Endothelial cell of umbilical vein (primary cell): Measurements from ENCODE around the gene GMNC. TPM values are rescaled to one million over a fixed set of nuclear protein-coding genes. Genes with fewer than 3 reads are reported as not detected.

Experiments
- BruUV-seq: library from RNA; stranded (reverse); fragments of 400-500 nt; replicated peaks from 2 replicates; lab custom pipeline; 2021; lab: Mats Ljungman, UMichigan
- CTCF ChIA-PET: fragments of 300-600, 350-600 bp; sonication (Branson Sonifier 250); formaldehyde crosslinking; loops from one replicate; lab custom pipeline; 2021; ENCODE audit warnings: antibody characterized with exemption, inconsistent platforms; lab: Charles Lee
- POLR2A ChIA-PET: fragments of 300-600, 350-600 bp; sonication (Branson Sonifier 250); formaldehyde crosslinking; loops from one replicate; lab custom pipeline; 2021; ENCODE audit warnings: antibody characterized with exemption, inconsistent platforms; lab: Charles Lee
- DNase-seq: peaks from one replicate; pipeline ENCODE4 v3.0.0-alpha.2; 2011; ENCODE audit warnings: low read depth, low spot score
- FAIRE-seq: peaks from 2 replicates; lab custom pipeline; 2011; peaks lifted over from hg19 to GRCh38; lab: Jason Lieb, UNC
- H2AFZ ChIP-seq: 2 replicates; pipeline ENCODE4 v1.6.0; 2012; ENCODE audit warnings: low read depth, low read length, control low read depth, inconsistent platforms
- H3K27ac ChIP-seq: 2 replicates; pipeline ENCODE4 v1.5.1; 2011; ENCODE audit warnings: low read depth, mild to moderate bottlenecking, control low read depth, low read length, moderate library complexity; ENCODE audit not compliant: insufficient read depth
- H3K27me3 ChIP-seq, 2 experiments: 2 replicates each; pipeline versions ENCODE4 v1.6.0 to v1.6.1; 2011; ENCODE audit warnings: low read length in 2 of 2, mixed read lengths in 1 of 2; ENCODE audit not compliant: control insufficient read depth in 2 of 2, insufficient read depth in 2 of 2
- H3K36me3 ChIP-seq, 2 experiments: 2 replicates in 1 of 2; 3 replicates in 1 of 2; pipeline ENCODE4 v1.5.1; 2011; ENCODE audit warnings: low read length in 2 of 2, mild to moderate bottlenecking in 1 of 2, moderate library complexity in 1 of 2; ENCODE audit not compliant: control insufficient read depth in 2 of 2, insufficient read depth in 2 of 2; ENCODE audit errors: extremely low read depth in 1 of 2
- H3K4me1 ChIP-seq: 3 replicates; pipeline ENCODE4 v1.5.1; 2011; ENCODE audit warnings: mild to moderate bottlenecking, low read length; ENCODE audit not compliant: control insufficient read depth, insufficient read depth; ENCODE audit errors: extremely low read depth
- H3K4me2 ChIP-seq: 2 replicates; pipeline ENCODE4 v1.6.1; 2011; ENCODE audit warnings: low read length, control low read depth, mixed read lengths; ENCODE audit not compliant: insufficient read depth
- H3K4me3 ChIP-seq, 3 experiments: fragments of 200-600 bp in 1 of 3; sonication (generic), shearing (Covaris generic) in 1 of 3; replicated peaks in 1 of 3; 2 replicates each; pipeline ENCODE4 v1.5.1; 2011 to 2016; ENCODE audit warnings: control low read depth in 3 of 3, low read length in 3 of 3, mild to moderate bottlenecking in 2 of 3, inconsistent platforms in 1 of 3, low read depth in 1 of 3, moderate library complexity in 1 of 3; ENCODE audit not compliant: insufficient read depth in 1 of 3
- H3K79me2 ChIP-seq: 2 replicates; pipeline ENCODE4 v1.6.0; 2012; ENCODE audit warnings: low read length, inconsistent platforms; ENCODE audit not compliant: control insufficient read depth, insufficient read depth
- H3K9ac ChIP-seq: replicated peaks from 2 replicates; pipeline ENCODE3; 2011; ENCODE audit warnings: low read length, control low read depth; ENCODE audit not compliant: insufficient read depth; ENCODE audit errors: extremely low read depth
- H3K9me1 ChIP-seq: replicated peaks from 3 replicates; pipeline ENCODE4 v1.6.0; 2011; ENCODE audit warnings: mild to moderate bottlenecking, low read length; ENCODE audit not compliant: control insufficient read depth, insufficient read depth; ENCODE audit errors: extremely low read depth
- H3K9me3 ChIP-seq: replicated peaks from 2 replicates; pipeline ENCODE4 v1.5.1; 2012; ENCODE audit warnings: low read length, inconsistent platforms; ENCODE audit not compliant: control insufficient read depth, insufficient read depth
- H4K20me1 ChIP-seq: replicated peaks from 2 replicates; pipeline ENCODE3; 2011; ENCODE audit warnings: mild to moderate bottlenecking, low read length; ENCODE audit not compliant: control insufficient read depth, insufficient read depth; ENCODE audit errors: extremely low read depth
- EZH2 ChIP-seq: IDR thresholded peaks from 2 replicates; pipeline ENCODE4 v1.6.1; 2012; ENCODE audit warnings: borderline replicate concordance, low read depth, mild to moderate bottlenecking, moderate library complexity, low read length, inconsistent platforms; ENCODE audit not compliant: severe bottlenecking
- FOS ChIP-seq: IDR thresholded peaks from 2 replicates; pipeline ENCODE4 v1.6.1; 2011; ENCODE audit warnings: mild to moderate bottlenecking, low read length, moderate library complexity, borderline replicate concordance; ENCODE audit not compliant: insufficient read depth
- GATA2 ChIP-seq: IDR thresholded peaks from 2 replicates; pipeline ENCODE4 v1.7.0; 2011; ENCODE audit warnings: low read depth, mild to moderate bottlenecking, moderate library complexity, mixed read lengths, low read length; ENCODE audit not compliant: insufficient read length, insufficient read depth
- JUN ChIP-seq: IDR thresholded peaks from 2 replicates; pipeline ENCODE4 v1.6.1; 2011; ENCODE audit warnings: borderline replicate concordance, low read depth; ENCODE audit not compliant: insufficient read length, insufficient read depth
- MAX ChIP-seq: IDR thresholded peaks from 2 replicates; pipeline ENCODE4 v1.6.1; 2011; ENCODE audit not compliant: insufficient read depth, insufficient read length
- MYC ChIP-seq: IDR thresholded peaks from one replicate; pipeline ENCODE4 v1.6.1; 2011; ENCODE audit warnings: mild to moderate bottlenecking, low read depth, low read length
- POLR2A ChIP-seq: IDR thresholded peaks from 2 replicates; pipeline ENCODE4 v1.6.1; 2012; ENCODE audit warnings: low read depth, mild to moderate bottlenecking, control low read depth, low read length
- POLR2AphosphoS5 ChIP-seq: IDR thresholded peaks from 2 replicates; pipeline ENCODE4 v1.6.1; 2012; ENCODE audit warnings: low read depth, mild to moderate bottlenecking, control low read depth, low read length, moderate library complexity; ENCODE audit not compliant: insufficient read depth
- dilution Hi-C: fragments of 300-500 bp; cut with MboI; formaldehyde crosslinking; loops from one replicate; pipeline ENCODE4 v1.15.0; 2019; ENCODE audit warnings: low sequenced_read_pairs; ENCODE audit not compliant: extremely low pct_ligation_motif_present
- intact Hi-C: fragments of 100-400 bp; cut with micrococcal nuclease; formaldehyde crosslinking; loops from one replicate; pipeline ENCODE4 v1.10.0; 2022
- polyA plus RNA-seq, 4 experiments: library from polyadenylated mRNA; depleted of rRNA in 3 of 4; stranded (reverse) in 3 of 4; unstranded in 1 of 4; fragments of >200 nt; gene quantifications; 2 replicates each; pipeline versions ENCODE4 v1.2.1 to v1.2.3, GENCODE V29; 2011 to 2012; ENCODE audit warnings: missing spikeins in 1 of 4
- total RNA-seq: library from RNA; stranded (reverse); gene quantifications from 2 replicates; pipeline ENCODE4 v1.2.3, GENCODE V29; 2021
- TF ChIP-seq, protein P1 (sequence below), 2 donors: IDR thresholded peaks; 1 replicate in 1 of 2; 2 replicates in 1 of 2; pipeline ENCODE4 v1.5.1; 2011; ENCODE audit warnings: low read length in 2 of 2, mild to moderate bottlenecking in 2 of 2, moderate library complexity in 2 of 2, control low read depth in 1 of 2, inconsistent platforms in 1 of 2, low read depth in 1 of 2; ENCODE audit not compliant: insufficient read depth in 1 of 2; ENCODE audit errors: extremely low read depth in 1 of 2

Gene GMNC
- total and polyA plus RNA-seq, 2 donors (not counting 3 experiments of a cell fraction or from before 2014, with no cell fraction given) = not detected

GRCh38 chr3:190811775-190812480 lies 50.6 kb downstream of the GMNC start:
- TF ChIP-seq JUN = no peak
- TF ChIP-seq, protein P1, sequence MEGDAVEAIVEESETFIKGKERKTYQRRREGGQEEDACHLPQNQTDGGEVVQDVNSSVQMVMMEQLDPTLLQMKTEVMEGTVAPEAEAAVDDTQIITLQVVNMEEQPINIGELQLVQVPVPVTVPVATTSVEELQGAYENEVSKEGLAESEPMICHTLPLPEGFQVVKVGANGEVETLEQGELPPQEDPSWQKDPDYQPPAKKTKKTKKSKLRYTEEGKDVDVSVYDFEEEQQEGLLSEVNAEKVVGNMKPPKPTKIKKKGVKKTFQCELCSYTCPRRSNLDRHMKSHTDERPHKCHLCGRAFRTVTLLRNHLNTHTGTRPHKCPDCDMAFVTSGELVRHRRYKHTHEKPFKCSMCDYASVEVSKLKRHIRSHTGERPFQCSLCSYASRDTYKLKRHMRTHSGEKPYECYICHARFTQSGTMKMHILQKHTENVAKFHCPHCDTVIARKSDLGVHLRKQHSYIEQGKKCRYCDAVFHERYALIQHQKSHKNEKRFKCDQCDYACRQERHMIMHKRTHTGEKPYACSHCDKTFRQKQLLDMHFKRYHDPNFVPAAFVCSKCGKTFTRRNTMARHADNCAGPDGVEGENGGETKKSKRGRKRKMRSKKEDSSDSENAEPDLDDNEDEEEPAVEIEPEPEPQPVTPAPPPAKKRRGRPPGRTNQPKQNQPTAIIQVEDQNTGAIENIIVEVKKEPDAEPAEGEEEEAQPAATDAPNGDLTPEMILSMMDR (IDR thresholded peaks at IDR 0.05; ENCODE audit: extremely low read depth in 1 of 2, insufficient read depth in 1 of 2, low read depth in 1 of 2, low read length in 2 of 2) = peak; percentile 16 to 53
- Histone ChIP-seq H3K79me2 (no peaks in the 10 kb centered on the region), H3K36me3 (no peaks in the 10 kb centered on the region), H3K4me3 (no peak overlapping the region), H3K27ac (no peak overlapping the region), H3K9ac (no peak overlapping the region), H2AFZ (no peak overlapping the region), H3K27me3 (no peaks in the 10 kb centered on the region), H3K4me2 (no peak overlapping the region), H3K4me1 (no peaks in the 10 kb centered on the region), H3K9me3 (no peaks in the 10 kb centered on the region), H4K20me1 (no peaks in the 10 kb centered on the region), H3K9me1 (no peaks in the 10 kb centered on the region)
- ChIA-PET POLR2A (no interaction called here), CTCF (interaction anchor here (0.9 to 3.1 kb wide), 6 partner anchors 20 to 1632 kb away, joined by 3 to 37 read pairs (median 4); no protein-coding TSS in a partner anchor)
- dilution Hi-C loops (no loop called here), intact Hi-C loops (loop anchor here (1.0 to 5.0 kb wide), 3 partner anchors 239 to 1633 kb away; no protein-coding TSS in a partner anchor)
- DNase-seq (peak; percentile 33), FAIRE-seq (peak; percentile 77)
- no TSS peak for BruUV-seq

GRCh38 chr3:190810957-190811356 lies 51.5 kb downstream of the GMNC start:
- BruUV-seq = no TSS peak
- FAIRE-seq (no peak), DNase-seq (no peak)
- Histone ChIP-seq H3K9ac (no peak overlapping the region), H3K9me1 (no peaks in the 10 kb centered on the region), H3K27me3 (no peaks in the 10 kb centered on the region), H3K4me1 (no peaks in the 10 kb centered on the region), H3K27ac (no peak overlapping the region), H3K36me3 (no peaks in the 10 kb centered on the region), H3K4me2 (no peak overlapping the region), H3K4me3 (no peak overlapping the region), H3K79me2 (no peaks in the 10 kb centered on the region), H3K9me3 (no peaks in the 10 kb centered on the region), H4K20me1 (no peaks in the 10 kb centered on the region), H2AFZ (no peak overlapping the region)
- POLR2A ChIA-PET = no interaction called here
- TF ChIP-seq, protein P1 (IDR thresholded peaks at IDR 0.05; ENCODE audit: extremely low read depth in 1 of 2, insufficient read depth in 1 of 2, low read depth in 1 of 2, low read length in 2 of 2) = no peak
- TF ChIP-seq FOS = no peak
- no peak for TF ChIP-seq JUN
- TF ChIP-seq POLR2AphosphoS5 = no peak
- no peak for TF ChIP-seq POLR2A
- TF ChIP-seq GATA2 = no peak
- no peak for TF ChIP-seq EZH2
- no peak for TF ChIP-seq MYC
- TF ChIP-seq MAX = no peak
- intact Hi-C loops (loop anchor here (1.0 to 5.0 kb wide), 2 partner anchors 240 to 606 kb away; no protein-coding TSS in a partner anchor), dilution Hi-C loops (no loop called here)
- CTCF ChIA-PET = interaction anchor here (3.0 to 3.1 kb wide), 2 partner anchors 239 to 1633 kb away, joined by 13 to 37 read pairs; no protein-coding TSS in a partner anchor
